ENCODE results near the gene NPR1. TPM values are rescaled to one million over a fixed set of nuclear protein-coding genes. Genes with fewer than 3 reads are reported as not detected.
"Not testable (repeated sequence)": the region's sequence is repeated elsewhere in the genome, so short reads cannot be mapped to it uniquely, and the experiment has no call there.

The NPR1 gene
- total and polyA plus RNA-seq, 10 donors, result 0.83 to 5.1 (median 2.7) TPM

GRCh38 chr1:153699768-153700167, 21.3 kb downstream of the NPR1 start:
- H3K4me3 ChIP-seq, result no peak overlapping the region
- intact Hi-C loops (cut with DNase I; ENCODE audit: low total_unique reads), result no loop called here
- no peaks in the 10 kb centered on the region for H3K9me3 ChIP-seq
- no peaks in the 10 kb centered on the region for H3K36me3 ChIP-seq
- no peaks in the 10 kb centered on the region for H3K27me3 ChIP-seq (replicated peaks in 1 of 7)
- TF ChIP-seq CTCF (IDR thresholded peaks at IDR 0.05 in 8 of 11, conservative IDR thresholded peaks at IDR 0.05 in 3 of 11) (no peak), POLR2AphosphoS5 (IDR thresholded peaks at IDR 0.05) (no peak), POLR2A (IDR thresholded peaks at IDR 0.05) (no peak)
- WGBS, 5 donors, result 86 to 94% (median 92%) methylated on average over 6 of the region's 6 CpGs
- no peak for DNase-seq
- no peak overlapping the region for H3K27ac ChIP-seq
- peaks cover 9 to 24% (median 16%) of the 10 kb centered on the region in 6 donors for H3K4me1 ChIP-seq

- 92 to 96% (median 94%) methylated on average over 9 of the region's 9 CpGs for WGBS, 5 donors
- no peak overlapping the region for H3K4me3 ChIP-seq
- no peaks in the 10 kb centered on the region for H3K36me3 ChIP-seq
- no peaks in the 10 kb centered on the region for H3K4me1 ChIP-seq
- DNase-seq, result no peak
- no peak overlapping the region for H3K27ac ChIP-seq
- H3K9me3 ChIP-seq, result no peaks in the 10 kb centered on the region
- TF ChIP-seq POLR2A (IDR thresholded peaks at IDR 0.05) (no peak), POLR2AphosphoS5 (IDR thresholded peaks at IDR 0.05) (no peak), CTCF (IDR thresholded peaks at IDR 0.05 in 8 of 11, conservative IDR thresholded peaks at IDR 0.05 in 3 of 11) (no peak)
- H3K27me3 ChIP-seq (replicated peaks in 1 of 7), result no peaks in the 10 kb centered on the region
- intact Hi-C loops (cut with DNase I; ENCODE audit: low total_unique reads), result no loop called here
Measured at GRCh38 chr1:153705484-153705883, 27.0 kb downstream of the NPR1 start.

GRCh38 chr1:153711026-153711425, 32.5 kb downstream of the NPR1 start:
- DNase-seq, result no peak
- intact Hi-C loops (cut with DNase I; ENCODE audit: low total_unique reads), result no loop called here
- no peaks in the 10 kb centered on the region for H3K9me3 ChIP-seq
- 65 to 79% (median 75%) methylated on average over 7 of the region's 7 CpGs for WGBS, 5 donors
- no peaks in the 10 kb centered on the region for H3K27me3 ChIP-seq (replicated peaks in 1 of 7)
- H3K27ac ChIP-seq, result no peak overlapping the region
- no peak overlapping the region for H3K4me3 ChIP-seq
- no peaks in the 10 kb centered on the region for H3K4me1 ChIP-seq
- TF ChIP-seq CTCF (IDR thresholded peaks at IDR 0.05 in 8 of 11, conservative IDR thresholded peaks at IDR 0.05 in 3 of 11) (no peak), POLR2AphosphoS5 (IDR thresholded peaks at IDR 0.05) (no peak), POLR2A (IDR thresholded peaks at IDR 0.05) (no peak)
- no peaks in the 10 kb centered on the region for H3K36me3 ChIP-seq

GRCh38 chr1:153716211-153716610, 37.7 kb downstream of the NPR1 start:
- H3K27ac ChIP-seq; DNase-seq; H3K4me3 ChIP-seq; H3K4me1 ChIP-seq; H3K9me3 ChIP-seq; intact Hi-C loops (cut with DNase I; ENCODE audit: low total_unique reads); H3K36me3 ChIP-seq; H3K27me3 ChIP-seq (replicated peaks in 1 of 7): not testable (repeated sequence)
- 71 to 96% (median 85%) methylated on average over 4 to 5 of the region's 5 CpGs for WGBS, 5 donors

- DNase-seq, result no peak
- Histone ChIP-seq H3K36me3 (no peaks in the 10 kb centered on the region), H3K27ac (no peak overlapping the region), H3K4me3 (no peak overlapping the region), H3K27me3 (replicated peaks in 1 of 7) (no peaks in the 10 kb centered on the region), H3K9me3 (no peaks in the 10 kb centered on the region), H3K4me1 (no peaks in the 10 kb centered on the region)
- no peak for TF ChIP-seq CTCF (IDR thresholded peaks at IDR 0.05 in 8 of 11, conservative IDR thresholded peaks at IDR 0.05 in 3 of 11)
- TF ChIP-seq POLR2AphosphoS5 (IDR thresholded peaks at IDR 0.05), result no peak
- TF ChIP-seq POLR2A (IDR thresholded peaks at IDR 0.05), result no peak
- WGBS, 5 donors, result 69 to 90% (median 78%) methylated on average over 3 of the region's 3 CpGs
- intact Hi-C loops (cut with DNase I; ENCODE audit: low total_unique reads), result no loop called here
Measured at GRCh38 chr1:153717330-153717729, 38.8 kb downstream of the NPR1 start.
